SU-DHL-6 (cell line): Measurements from ENCODE around the gene PRPF6.

Source experiments
- EZH2phosphoT487 ChIP-seq: fragments of 200-600 bp; sonication (generic), shearing (Covaris generic); conservative IDR thresholded peaks from 2 replicates; pipeline ENCODE4 v1.6.1; 2018; ENCODE audit warnings: mild to moderate bottlenecking, antibody characterized with exemption, low read length, moderate library complexity, mixed read lengths
- TF ChIP-seq, protein P1 (sequence below): fragments of 200-600 bp; sonication (generic); IDR thresholded peaks from one replicate; pipeline ENCODE4 v1.5.1; 2017; ENCODE audit warnings: antibody characterized with exemption, mild to moderate bottlenecking, low read length, moderate library complexity; ENCODE audit not compliant: insufficient read depth, poor library complexity, severe bottlenecking

DNA sequence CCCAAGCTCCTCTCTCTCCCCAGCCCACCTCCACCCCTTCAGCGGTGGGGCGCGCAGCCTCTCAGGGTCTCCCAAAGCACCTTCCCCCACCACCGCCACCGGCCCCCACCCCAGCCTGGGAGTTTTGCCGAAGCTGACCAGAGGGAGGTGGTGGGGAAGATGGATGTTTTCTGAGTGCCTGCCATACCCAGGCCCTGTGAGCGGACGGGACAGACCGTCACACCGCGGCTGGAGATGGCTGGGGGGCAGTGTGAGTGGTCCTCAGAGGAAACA lies 60.8 kb downstream of the PRPF6 start:
- TF ChIP-seq, protein P1, sequence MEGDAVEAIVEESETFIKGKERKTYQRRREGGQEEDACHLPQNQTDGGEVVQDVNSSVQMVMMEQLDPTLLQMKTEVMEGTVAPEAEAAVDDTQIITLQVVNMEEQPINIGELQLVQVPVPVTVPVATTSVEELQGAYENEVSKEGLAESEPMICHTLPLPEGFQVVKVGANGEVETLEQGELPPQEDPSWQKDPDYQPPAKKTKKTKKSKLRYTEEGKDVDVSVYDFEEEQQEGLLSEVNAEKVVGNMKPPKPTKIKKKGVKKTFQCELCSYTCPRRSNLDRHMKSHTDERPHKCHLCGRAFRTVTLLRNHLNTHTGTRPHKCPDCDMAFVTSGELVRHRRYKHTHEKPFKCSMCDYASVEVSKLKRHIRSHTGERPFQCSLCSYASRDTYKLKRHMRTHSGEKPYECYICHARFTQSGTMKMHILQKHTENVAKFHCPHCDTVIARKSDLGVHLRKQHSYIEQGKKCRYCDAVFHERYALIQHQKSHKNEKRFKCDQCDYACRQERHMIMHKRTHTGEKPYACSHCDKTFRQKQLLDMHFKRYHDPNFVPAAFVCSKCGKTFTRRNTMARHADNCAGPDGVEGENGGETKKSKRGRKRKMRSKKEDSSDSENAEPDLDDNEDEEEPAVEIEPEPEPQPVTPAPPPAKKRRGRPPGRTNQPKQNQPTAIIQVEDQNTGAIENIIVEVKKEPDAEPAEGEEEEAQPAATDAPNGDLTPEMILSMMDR = no peak
- no peak for TF ChIP-seq EZH2phosphoT487
